ENCODE data around the gene ADAR. TPM values are rescaled to one million over a fixed set of nuclear protein-coding genes. Genes with fewer than 3 reads are reported as not detected.

Gene ADAR
- total and polyA plus RNA-seq, 2 of the 8 experiments (the other 6 are each of a cell fraction or from before 2014, with no cell fraction given): 125 to 242 TPM

GRCh38 chr1:154551474-154551873 is 56.5 kb downstream of the ADAR start (continued):
- TF ChIP-seq CTCF (IDR thresholded peaks at IDR 0.05; ENCODE audit: control extremely low read depth in 1 of 3, insufficient read depth in 1 of 3, low read depth in 1 of 3, low read length in 3 of 3): no peak
